ENCODE data around the gene OSTF1. TPM values are rescaled to one million over a fixed set of nuclear protein-coding genes. Genes with fewer than 3 reads are reported as not detected.

The OSTF1 gene
- total RNA-seq, 1 donor from 2014 or later, result 71.1 TPM

DNA sequence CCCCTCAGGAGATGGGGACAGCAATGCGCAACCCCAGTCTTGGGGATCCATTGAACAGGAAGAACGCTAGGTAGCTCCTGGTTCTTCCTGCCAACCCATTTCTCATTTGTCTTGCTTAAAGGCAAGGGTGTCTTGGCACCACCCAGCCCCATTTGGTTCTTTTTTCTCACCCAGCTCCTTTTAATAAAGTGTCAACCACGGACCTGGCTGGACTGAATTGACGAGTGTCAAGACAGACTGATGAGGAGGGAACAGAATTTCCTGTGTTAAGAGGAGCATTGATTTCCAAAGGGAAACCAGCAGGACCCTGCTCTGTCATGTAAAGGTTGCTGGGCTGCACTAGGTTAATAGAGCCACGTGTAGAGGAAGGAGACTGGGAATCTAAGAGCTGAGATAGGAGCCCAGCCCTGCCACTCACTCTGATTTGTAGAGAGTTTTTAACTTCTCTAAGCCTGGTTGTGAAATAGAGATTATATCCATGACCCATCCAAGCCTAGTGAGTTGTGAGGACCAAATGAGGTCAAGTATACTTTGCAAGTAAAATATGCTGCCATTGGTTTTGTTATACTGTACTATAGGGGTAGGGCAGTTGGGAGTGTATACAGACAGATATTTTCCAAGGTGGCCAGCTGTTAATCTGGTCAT is 33.7 kb downstream of the OSTF1 start:
- Histone ChIP-seq H3K36me3 (ENCODE audit: control insufficient read depth, insufficient read depth, low read length) (peaks cover 15% of the 10 kb centered on the region), H3K27me3 (ENCODE audit: control insufficient read depth, insufficient read depth, low read length) (no peaks in the 10 kb centered on the region), H3K4me3 (ENCODE audit: low read depth, low read length) (no peak overlapping the region)
- TF ChIP-seq CTCF (IDR thresholded peaks at IDR 0.05; ENCODE audit: insufficient read depth, low read length, severe bottlenecking), result no peak
- DNase-seq (ENCODE audit: low read depth), result no peak
- FAIRE-seq, result no peak

DNA sequence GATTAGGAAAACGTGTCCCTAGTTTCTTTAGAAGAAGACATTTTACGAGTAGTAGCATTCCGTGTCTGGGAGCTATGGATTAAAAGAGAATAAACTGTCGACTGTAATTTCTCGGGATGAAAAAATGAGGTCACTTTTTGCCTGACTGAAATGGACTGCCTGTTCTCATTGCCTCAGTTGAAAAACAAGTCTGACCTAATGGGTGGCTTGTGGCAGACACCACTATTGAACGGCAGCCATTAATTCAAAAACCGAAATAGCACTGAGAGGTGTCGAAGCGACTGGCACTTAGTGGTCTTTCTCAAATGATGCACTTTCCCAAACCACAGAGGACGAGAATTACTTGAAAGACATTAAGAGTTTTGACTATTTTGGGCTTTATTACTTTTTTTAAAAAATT is 35.4 kb downstream of the OSTF1 start:
- no peak for FAIRE-seq

GRCh38 chr9:75128535-75128934 is 40.2 kb downstream of the OSTF1 start:
- DNase-seq (ENCODE audit: low read depth), result no peak
- Histone ChIP-seq H3K4me3 (ENCODE audit: low read depth, low read length) (no peak overlapping the region), H3K36me3 (ENCODE audit: control insufficient read depth, insufficient read depth, low read length) (peaks cover 14% of the 10 kb centered on the region), H3K27me3 (ENCODE audit: control insufficient read depth, insufficient read depth, low read length) (no peaks in the 10 kb centered on the region)
- TF ChIP-seq CTCF (IDR thresholded peaks at IDR 0.05; ENCODE audit: insufficient read depth, low read length, severe bottlenecking), result no peak
- FAIRE-seq, result no peak

More for the DNA sequence above, 35.4 kb downstream of the OSTF1 start:
- Histone ChIP-seq H3K27me3 (ENCODE audit: control insufficient read depth, insufficient read depth, low read length) (no peaks in the 10 kb centered on the region), H3K36me3 (ENCODE audit: control insufficient read depth, insufficient read depth, low read length) (peaks cover 11% of the 10 kb centered on the region), H3K4me3 (ENCODE audit: low read depth, low read length) (no peak overlapping the region)
- DNase-seq (ENCODE audit: low read depth), result no peak
- TF ChIP-seq CTCF (IDR thresholded peaks at IDR 0.05; ENCODE audit: insufficient read depth, low read length, severe bottlenecking), result no peak

GRCh38 chr9:75130172-75130571 is 41.9 kb downstream of the OSTF1 start:
- TF ChIP-seq CTCF (IDR thresholded peaks at IDR 0.05; ENCODE audit: insufficient read depth, low read length, severe bottlenecking), result no peak
- no peak overlapping the region for H3K4me3 ChIP-seq (ENCODE audit: low read depth, low read length)
- no peaks in the 10 kb centered on the region for H3K27me3 ChIP-seq (ENCODE audit: control insufficient read depth, insufficient read depth, low read length)
- DNase-seq (ENCODE audit: low read depth), result no peak
- FAIRE-seq, result no peak
- peaks cover 19% of the 10 kb centered on the region for H3K36me3 ChIP-seq (ENCODE audit: control insufficient read depth, insufficient read depth, low read length)

DNA sequence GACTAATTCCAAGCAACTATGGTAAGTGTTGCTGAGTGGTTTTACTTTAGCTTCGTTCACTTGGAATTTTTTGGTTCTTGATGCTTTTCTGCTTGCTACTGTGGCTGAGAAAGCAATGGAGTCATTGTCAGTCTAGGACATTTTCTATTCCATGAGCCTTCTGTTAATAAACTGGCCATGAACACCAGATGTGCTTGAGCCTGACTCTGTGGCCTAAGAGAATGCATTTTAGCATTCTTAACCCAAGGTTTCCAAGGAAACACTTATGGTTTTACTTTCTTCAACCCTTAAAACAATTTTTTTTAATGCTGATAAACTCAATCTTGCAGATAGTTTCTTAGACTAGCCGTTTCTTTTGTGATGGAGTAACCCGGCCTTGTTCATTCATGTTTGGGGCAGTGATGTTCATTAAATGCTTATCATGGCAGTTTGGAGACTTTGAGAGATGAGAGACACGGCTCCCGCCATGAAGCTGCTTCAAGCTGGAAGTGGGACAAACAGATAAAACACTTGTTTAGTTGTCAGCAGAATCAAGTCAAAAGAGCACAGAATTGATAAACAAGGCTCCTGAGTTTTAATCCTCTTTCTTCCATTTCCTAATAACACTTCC is 42.4 kb downstream of the OSTF1 start:
- H3K27me3 ChIP-seq (ENCODE audit: control insufficient read depth, insufficient read depth, low read length), result no peaks in the 10 kb centered on the region
- DNase-seq (ENCODE audit: low read depth) (no peak), FAIRE-seq (no peak)
- peaks cover 22% of the 10 kb centered on the region for H3K36me3 ChIP-seq (ENCODE audit: control insufficient read depth, insufficient read depth, low read length)
- H3K4me3 ChIP-seq (ENCODE audit: low read depth, low read length), result no peak overlapping the region
- no peak for TF ChIP-seq CTCF (IDR thresholded peaks at IDR 0.05; ENCODE audit: insufficient read depth, low read length, severe bottlenecking)

All from bronchial epithelial cell (primary cell).